HG02588 (cell line): Measurements from ENCODE around the gene PAK2.
"Not testable (repeated sequence)": the region's sequence is repeated elsewhere in the genome, so short reads cannot be mapped to it uniquely, and the experiment has no call there.

Experiments
- ATAC-seq: cut with Tn5 transposase; IDR thresholded peaks from one replicate; pipeline ENCODE4 v1.9.1; 2021; ENCODE audit warnings: mild to moderate bottlenecking, moderate library complexity; ENCODE audit not compliant: unreplicated experiment

The PAK2 gene

GRCh38 chr3:196739671-196740480 lies at the start of gene PAK2:
PAK2 (plus strand) TSS chr3:196739857; CDS start chr3:196782647, 42,790 bp downstream.
- ATAC-seq, result peak; percentile 93

- no peak for ATAC-seq
These were observed 49.6 kb upstream of the PAK2 start for GRCh38 chr3:196689941-196690660.

- no peak for ATAC-seq
These were observed 48.3 kb upstream of the PAK2 start for GRCh38 chr3:196691386-196691785.

- no peak for ATAC-seq
These were observed 45.4 kb upstream of the PAK2 start for GRCh38 chr3:196694202-196694638.

- ATAC-seq, result no peak
These were observed 44.5 kb upstream of the PAK2 start for GRCh38 chr3:196694941-196695848.

GRCh38 chr3:196695849-196696226 lies 43.8 kb upstream of the PAK2 start:
- ATAC-seq, result no peak

GRCh38 chr3:196697270-196697669 lies 42.4 kb upstream of the PAK2 start:
- no peak for ATAC-seq

GRCh38 chr3:196699749-196700148 lies 39.9 kb upstream of the PAK2 start:
- no peak for ATAC-seq

GRCh38 chr3:196700801-196701200 lies 38.9 kb upstream of the PAK2 start:
- ATAC-seq, result no peak

- ATAC-seq, result no peak
These were observed 33.3 kb upstream of the PAK2 start for GRCh38 chr3:196706327-196706726.

- no peak for ATAC-seq
These were observed 32.9 kb upstream of the PAK2 start for GRCh38 chr3:196706731-196707130.

- ATAC-seq, result no peak
These were observed 32.1 kb upstream of the PAK2 start for GRCh38 chr3:196707566-196707965.

GRCh38 chr3:196708467-196708866 lies 31.2 kb upstream of the PAK2 start:
- no peak for ATAC-seq

- peak; percentile 75 for ATAC-seq
These were observed 27.7 kb upstream of the PAK2 start, which contains the start of the genes CEP19 and PIGX for GRCh38 chr3:196711838-196712513. CEP19 (minus strand) TSS chr3:196712250; CDS start chr3:196708657, 3,593 bp downstream. PIGX (plus strand) TSS chr3:196712377.

- ATAC-seq, result peak; percentile 56
These were observed 26.9 kb upstream of the PAK2 start for GRCh38 chr3:196712514-196713413.

- not testable (repeated sequence) for ATAC-seq
These were observed 22.5 kb upstream of the PAK2 start for GRCh38 chr3:196717162-196717561.

- no peak for ATAC-seq
These were observed 18.6 kb upstream of the PAK2 start for GRCh38 chr3:196721097-196721496.

- ATAC-seq, result no peak
These were observed 12.6 kb upstream of the PAK2 start for GRCh38 chr3:196726788-196727675.
